GM12878 (cell line): ENCODE measurements around the gene SNX32. TPM values are rescaled to one million over a fixed set of nuclear protein-coding genes. Genes with fewer than 3 reads are reported as not detected.

ENCODE experiments used
- ASH2L ChIP-seq: fragments of 300-600, 200-600 bp; sonication (generic); IDR thresholded peaks from 2 replicates; pipeline ENCODE4 v1.6.1; 2017; ENCODE audit warnings: low read depth, mild to moderate bottlenecking, borderline replicate concordance
- BACH1 ChIP-seq: fragments of 450-650 bp; IDR thresholded peaks from 2 replicates; pipeline ENCODE4 v1.6.1; 2017; ENCODE audit warnings: mild to moderate bottlenecking, borderline replicate concordance
- CBFB ChIP-seq: IDR thresholded peaks from 2 replicates; pipeline ENCODE4 v1.6.1; 2016; ENCODE audit warnings: antibody characterized with exemption, low read depth
- CEBPB ChIP-seq, 2 experiments: fragments of 150-350 bp in 1 of 2; IDR thresholded peaks; 2 replicates each; pipeline ENCODE4 v1.6.1; 2012 to 2014; ENCODE audit warnings: low read depth in 2 of 2, low read length in 2 of 2, borderline replicate concordance in 1 of 2, inconsistent platforms in 1 of 2
- E4F1 ChIP-seq: fragments of 450-650 bp; IDR thresholded peaks from 2 replicates; pipeline ENCODE4 v1.6.1; 2018; ENCODE audit warnings: borderline replicate concordance, mild to moderate bottlenecking; ENCODE audit not compliant: partially characterized antibody
- KAT2A ChIP-seq: conservative IDR thresholded peaks from 2 replicates; pipeline ENCODE4 v1.6.1; 2011; ENCODE audit warnings: low read depth, low read length; ENCODE audit not compliant: control insufficient read depth
- KLF5 ChIP-seq: fragments of 450-650 bp; IDR thresholded peaks from 2 replicates; pipeline ENCODE4 v1.6.1; 2014; ENCODE audit warnings: mild to moderate bottlenecking; ENCODE audit not compliant: partially characterized antibody
- MYB ChIP-seq: fragments of 150-350 bp; IDR thresholded peaks from 2 replicates; pipeline ENCODE4 v1.6.1; 2014; ENCODE audit warnings: mild to moderate bottlenecking, low read depth, low read length, borderline replicate concordance
- NFIC ChIP-seq: IDR thresholded peaks from 2 replicates; pipeline ENCODE4 v1.6.1; 2012; ENCODE audit warnings: low read depth, mild to moderate bottlenecking, inconsistent platforms, low read length, moderate library complexity
- NFXL1 ChIP-seq: fragments of 450-650 bp; IDR thresholded peaks from 2 replicates; pipeline ENCODE4 v1.6.1; 2017; ENCODE audit warnings: antibody characterized with exemption, mild to moderate bottlenecking, borderline replicate concordance
- PAX8 ChIP-seq: fragments of 450-650 bp; IDR thresholded peaks from 2 replicates; pipeline ENCODE4 v1.6.1; 2017; ENCODE audit warnings: mild to moderate bottlenecking, moderate library complexity
- PKNOX1 ChIP-seq: fragments of 450-650 bp; IDR thresholded peaks from 2 replicates; pipeline ENCODE4 v1.6.1; 2016; ENCODE audit warnings: mild to moderate bottlenecking
- PML ChIP-seq: IDR thresholded peaks from 2 replicates; pipeline ENCODE4 v1.6.1; 2012; ENCODE audit warnings: low read length, inconsistent platforms
- SIX5 ChIP-seq: IDR thresholded peaks from 2 replicates; pipeline ENCODE4 v1.6.1; 2011; ENCODE audit warnings: mild to moderate bottlenecking, low read depth, low read length, moderate library complexity; ENCODE audit not compliant: severe bottlenecking
- TARDBP ChIP-seq: IDR thresholded peaks from 2 replicates; pipeline ENCODE4 v1.6.1; 2016; ENCODE audit warnings: borderline replicate concordance
- TCF7 ChIP-seq: IDR thresholded peaks from 2 replicates; pipeline ENCODE4 v1.6.1; 2014; ENCODE audit warnings: antibody characterized with exemption, borderline replicate concordance
- ZBTB11 ChIP-seq: fragments of 450-650 bp; formaldehyde crosslinking; IDR thresholded peaks from 2 replicates; pipeline ENCODE4 v1.5.0; 2022; ENCODE audit warnings: mild to moderate bottlenecking, missing genetic modification characterization
- ZNF24 ChIP-seq: fragments of 450-650 bp; IDR thresholded peaks from 2 replicates; pipeline ENCODE4 v1.6.1; 2017; ENCODE audit warnings: antibody characterized with exemption, mild to moderate bottlenecking
- polyA plus RNA-seq, 11 experiments: library from polyadenylated mRNA; depleted of rRNA in 4 of 11; unstranded in 6 of 11; stranded (reverse) in 5 of 11; fragments of >200 nt; fragmentation: Nextera tagmentation in 4 of 11; fragmentation: Illumina TruSeq in 1 of 11; extraction: Ambion mirVana in 4 of 11; extraction: Trizol in 1 of 11; gene quantifications; 1 replicate in 1 of 11; 2 replicates in 10 of 11; pipeline versions ENCODE4 v1.2.1 to v1.2.3, GENCODE V29; 2011 to 2016; ENCODE audit warnings: inconsistent platforms in 2 of 11, missing spikeins in 2 of 11, low read depth in 1 of 11
- total RNA-seq, 4 experiments: library from RNA; depleted of rRNA in 3 of 4; stranded (reverse); fragments of >200 nt in 3 of 4; fragmentation: Illumina TruSeq in 1 of 4; extraction: Trizol in 1 of 4; gene quantifications; 2 replicates each; pipeline versions ENCODE4 v1.2.1 to v1.2.3, GENCODE V29; 2013 to 2021
- TF ChIP-seq, protein P1 (sequence below): IDR thresholded peaks from 2 replicates; pipeline ENCODE4 v1.6.1; 2011; ENCODE audit warnings: mild to moderate bottlenecking, low read depth, low read length, moderate library complexity; ENCODE audit not compliant: insufficient replicate concordance
- TF ChIP-seq, protein P2 (sequence below): IDR thresholded peaks from 2 replicates; pipeline ENCODE4 v1.6.1; 2011; ENCODE audit warnings: borderline replicate concordance, low read depth, mild to moderate bottlenecking, moderate library complexity, mixed read lengths, low read length; ENCODE audit not compliant: insufficient read depth; ENCODE audit errors: extremely low read length

The SNX32 gene
- total and polyA plus RNA-seq, 10 of the 15 experiments (the other 5 are each of a cell fraction or from before 2014, with no cell fraction given), result 0.04 to 1.5 (median 0.11) TPM; not detected in 1

- 0 out of 2 replicates have a peak, but pooled peaks have one; percentile 29 for TF ChIP-seq PML
- TF ChIP-seq SIX5, result no peak
- 0 out of 2 replicates have a peak, but pooled peaks have one; percentile 33 for TF ChIP-seq TARDBP
- no peak for TF ChIP-seq NFIC
- TF ChIP-seq PKNOX1, result no peak
- TF ChIP-seq MYB, result no peak
- TF ChIP-seq, protein P1, sequence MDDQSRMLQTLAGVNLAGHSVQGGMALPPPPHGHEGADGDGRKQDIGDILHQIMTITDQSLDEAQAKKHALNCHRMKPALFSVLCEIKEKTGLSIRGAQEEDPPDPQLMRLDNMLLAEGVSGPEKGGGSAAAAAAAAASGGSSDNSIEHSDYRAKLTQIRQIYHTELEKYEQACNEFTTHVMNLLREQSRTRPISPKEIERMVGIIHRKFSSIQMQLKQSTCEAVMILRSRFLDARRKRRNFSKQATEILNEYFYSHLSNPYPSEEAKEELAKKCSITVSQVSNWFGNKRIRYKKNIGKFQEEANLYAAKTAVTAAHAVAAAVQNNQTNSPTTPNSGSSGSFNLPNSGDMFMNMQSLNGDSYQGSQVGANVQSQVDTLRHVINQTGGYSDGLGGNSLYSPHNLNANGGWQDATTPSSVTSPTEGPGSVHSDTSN, result no peak
- no peak for TF ChIP-seq ZBTB11 (CRISPR knock-in tag)
- no peak for TF ChIP-seq TCF7
- TF ChIP-seq ASH2L, result no peak
- TF ChIP-seq ZNF24, result no peak
- no peak for TF ChIP-seq E4F1
- no peak for TF ChIP-seq CBFB
- peak; percentile 58; the same call in 1 of the 2 replicates for TF ChIP-seq BACH1
- TF ChIP-seq CEBPB (IDR thresholded peaks at IDR 0.05; ENCODE audit: borderline replicate concordance in 1 of 2, low read depth in 2 of 2, low read length in 2 of 2), result no peak
- TF ChIP-seq, protein P2, sequence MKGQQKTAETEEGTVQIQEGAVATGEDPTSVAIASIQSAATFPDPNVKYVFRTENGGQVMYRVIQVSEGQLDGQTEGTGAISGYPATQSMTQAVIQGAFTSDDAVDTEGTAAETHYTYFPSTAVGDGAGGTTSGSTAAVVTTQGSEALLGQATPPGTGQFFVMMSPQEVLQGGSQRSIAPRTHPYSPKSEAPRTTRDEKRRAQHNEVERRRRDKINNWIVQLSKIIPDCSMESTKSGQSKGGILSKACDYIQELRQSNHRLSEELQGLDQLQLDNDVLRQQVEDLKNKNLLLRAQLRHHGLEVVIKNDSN, result peak; percentile 95
- TF ChIP-seq NFXL1, result no peak
- no peak for TF ChIP-seq KLF5
- TF ChIP-seq PAX8, result no peak
- no peak for TF ChIP-seq KAT2A
Measured at GRCh38 chr11:65873318-65874156, 39.8 kb downstream of the SNX32 start (continued).
